Right atrium auricular region (tissue), 2 donors: ENCODE measurements around the gene VGLL3. TPM values are rescaled to one million over a fixed set of nuclear protein-coding genes. Genes with fewer than 3 reads are reported as not detected.

Source experiments
- DNase-seq: peaks from one replicate; pipeline ENCODE4 v3.0.0-alpha.2; 2019; ENCODE audit warnings: low spot score
- H3K27ac ChIP-seq, 2 donors: fragments of 200-600 bp; sonication (generic); 1 replicate in 1 of 2; 2 replicates in 1 of 2; pipeline ENCODE4 v1.5.1; 2016 to 2019
- H3K27me3 ChIP-seq, 2 donors: fragments of 200-600 bp; sonication (generic); one replicate each; pipeline versions ENCODE4 v1.5.1 to v1.6.0; 2017 to 2019
- H3K36me3 ChIP-seq: fragments of 200-600 bp; sonication (generic); one replicate; pipeline ENCODE4 v1.5.1; 2016
- H3K4me1 ChIP-seq, 2 donors: fragments of 200-600 bp; sonication (generic); one replicate each; pipeline versions ENCODE4 v1.5.1 to v1.6.0; 2017 to 2019
- H3K4me3 ChIP-seq, 2 donors: fragments of 200-600 bp; sonication (generic); 1 replicate in 1 of 2; 2 replicates in 1 of 2; pipeline ENCODE4 v1.5.1; 2017 to 2019; ENCODE audit warnings: mild to moderate bottlenecking in 1 of 2, moderate library complexity in 1 of 2
- H3K9me3 ChIP-seq, 2 donors: fragments of 200-600 bp; sonication (generic); one replicate each; pipeline ENCODE4 v1.5.1; 2019
- total RNA-seq, 2 donors: library from RNA; depleted of rRNA; stranded (reverse); fragments of >200 nt; gene quantifications; one replicate each; pipeline ENCODE4 v1.1.0, GENCODE V29; 2016
- TF ChIP-seq, protein P1 (sequence below), 2 donors: fragments of 200-600 bp; sonication (generic); IDR thresholded peaks; one replicate each; pipeline ENCODE4 v1.5.1; 2019; ENCODE audit warnings: antibody characterized with exemption in 2 of 2

Gene VGLL3
- total RNA-seq, 2 donors from 2014 or later: 13.0 to 32.4 TPM

DNA sequence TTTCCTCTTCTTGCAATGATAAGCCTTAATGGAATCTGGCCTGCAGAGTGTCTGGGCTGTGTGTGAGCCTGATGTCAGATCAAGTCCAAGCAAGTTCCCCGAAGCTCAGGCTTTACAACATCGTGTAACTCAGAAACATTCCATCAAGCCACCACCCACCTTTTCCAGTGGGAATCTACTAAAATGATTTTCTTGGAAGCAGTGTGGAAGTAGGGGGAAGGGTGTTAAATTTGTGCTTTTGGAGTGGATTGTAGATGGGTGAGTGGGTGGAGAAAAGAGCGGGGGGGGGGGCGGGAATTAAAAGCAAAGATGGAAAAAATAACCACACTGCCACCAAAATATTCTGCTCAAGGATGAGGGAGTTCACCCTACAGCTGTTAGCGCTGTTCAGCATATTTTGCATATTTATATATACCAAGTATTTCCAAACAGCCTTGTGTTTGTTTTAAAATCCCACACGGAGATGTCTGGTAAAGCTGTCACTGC lies 53.6 kb downstream of the VGLL3 start:
- H3K4me3 ChIP-seq: no peak overlapping the region
- DNase-seq: peak; percentile 72
- no peaks in the 10 kb centered on the region for H3K9me3 ChIP-seq
- no peaks in the 10 kb centered on the region for H3K27me3 ChIP-seq
- H3K4me1 ChIP-seq: peaks cover 0 to 8% of the 10 kb centered on the region in 2 donors
- TF ChIP-seq, protein P1, sequence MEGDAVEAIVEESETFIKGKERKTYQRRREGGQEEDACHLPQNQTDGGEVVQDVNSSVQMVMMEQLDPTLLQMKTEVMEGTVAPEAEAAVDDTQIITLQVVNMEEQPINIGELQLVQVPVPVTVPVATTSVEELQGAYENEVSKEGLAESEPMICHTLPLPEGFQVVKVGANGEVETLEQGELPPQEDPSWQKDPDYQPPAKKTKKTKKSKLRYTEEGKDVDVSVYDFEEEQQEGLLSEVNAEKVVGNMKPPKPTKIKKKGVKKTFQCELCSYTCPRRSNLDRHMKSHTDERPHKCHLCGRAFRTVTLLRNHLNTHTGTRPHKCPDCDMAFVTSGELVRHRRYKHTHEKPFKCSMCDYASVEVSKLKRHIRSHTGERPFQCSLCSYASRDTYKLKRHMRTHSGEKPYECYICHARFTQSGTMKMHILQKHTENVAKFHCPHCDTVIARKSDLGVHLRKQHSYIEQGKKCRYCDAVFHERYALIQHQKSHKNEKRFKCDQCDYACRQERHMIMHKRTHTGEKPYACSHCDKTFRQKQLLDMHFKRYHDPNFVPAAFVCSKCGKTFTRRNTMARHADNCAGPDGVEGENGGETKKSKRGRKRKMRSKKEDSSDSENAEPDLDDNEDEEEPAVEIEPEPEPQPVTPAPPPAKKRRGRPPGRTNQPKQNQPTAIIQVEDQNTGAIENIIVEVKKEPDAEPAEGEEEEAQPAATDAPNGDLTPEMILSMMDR (IDR thresholded peaks at IDR 0.05): no peak
- H3K36me3 ChIP-seq: no peaks in the 10 kb centered on the region
- peak overlapping the region in 1 of 2 donors; percentile 29 for H3K27ac ChIP-seq

DNA sequence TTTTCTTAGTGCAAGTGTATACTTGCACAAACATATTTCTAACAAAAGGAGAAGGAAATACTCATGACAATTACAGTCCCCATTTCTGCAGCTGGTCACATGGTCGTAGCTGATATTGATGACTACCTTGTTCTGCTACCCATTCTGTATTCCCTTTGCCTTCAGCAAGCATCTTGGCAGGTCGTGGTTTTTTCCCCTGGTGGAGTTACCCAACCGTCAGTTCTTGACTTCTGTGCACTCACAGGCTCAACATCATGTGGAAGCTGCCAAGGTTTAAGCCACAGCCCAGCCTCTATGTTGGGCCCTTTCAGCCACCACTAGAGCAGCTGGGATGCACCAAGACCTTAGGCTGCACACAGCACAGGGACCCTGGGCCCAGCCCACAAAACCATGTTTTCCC lies 56.1 kb downstream of the VGLL3 start:
- peaks cover 0 to 8% of the 10 kb centered on the region in 2 donors for H3K4me1 ChIP-seq
- H3K27me3 ChIP-seq: no peaks in the 10 kb centered on the region
- H3K36me3 ChIP-seq: no peaks in the 10 kb centered on the region
- H3K9me3 ChIP-seq: no peaks in the 10 kb centered on the region
- H3K4me3 ChIP-seq: no peak overlapping the region
- no peak for DNase-seq
- TF ChIP-seq, protein P1 (IDR thresholded peaks at IDR 0.05): no peak
- H3K27ac ChIP-seq: no peak overlapping the region

DNA sequence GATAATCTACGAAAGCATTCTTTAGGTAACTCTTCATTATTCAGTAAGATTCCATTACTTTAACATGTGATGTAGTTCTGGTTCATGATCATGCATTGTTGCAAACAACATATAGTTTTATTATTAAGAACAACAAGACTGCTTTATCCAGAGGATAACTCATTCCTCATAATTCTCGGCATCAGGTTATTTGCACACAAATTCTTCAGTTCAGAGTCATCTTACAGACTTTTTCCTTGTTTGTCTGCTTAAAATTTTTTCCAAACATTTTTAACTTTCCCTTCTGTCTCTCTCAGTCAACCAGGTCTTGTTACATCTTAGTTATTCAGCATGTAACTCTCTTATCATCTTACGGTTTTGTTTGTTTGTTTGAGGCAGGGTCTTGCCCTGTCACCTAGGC lies 60.1 kb downstream of the VGLL3 start:
- Histone ChIP-seq H3K4me1 (no peaks in the 10 kb centered on the region), H3K36me3 (no peaks in the 10 kb centered on the region), H3K27ac (no peak overlapping the region), H3K9me3 (no peaks in the 10 kb centered on the region), H3K4me3 (no peak overlapping the region), H3K27me3 (no peaks in the 10 kb centered on the region)
- no peak for DNase-seq
- TF ChIP-seq, protein P1 (IDR thresholded peaks at IDR 0.05): no peak

DNA sequence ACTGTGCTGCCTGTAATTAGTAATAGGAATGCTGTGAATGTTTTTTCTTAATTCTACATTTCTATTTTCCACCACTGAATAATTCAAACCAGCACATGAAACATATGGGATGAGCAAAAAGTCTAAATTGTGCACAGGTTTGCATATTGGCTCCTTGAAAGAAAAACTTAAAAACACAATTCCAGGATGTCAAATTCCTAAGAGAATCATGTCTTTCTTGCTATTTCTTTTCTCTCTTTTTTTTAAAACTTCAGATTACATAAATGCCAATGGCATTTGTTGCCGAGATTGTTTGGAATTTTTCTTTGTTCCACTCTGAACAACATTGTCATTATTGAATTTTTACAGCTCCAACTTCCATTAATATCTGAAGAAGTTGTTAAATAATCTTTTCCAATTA lies 60.8 kb downstream of the VGLL3 start:
- Histone ChIP-seq H3K36me3 (no peaks in the 10 kb centered on the region), H3K9me3 (no peaks in the 10 kb centered on the region), H3K4me1 (no peaks in the 10 kb centered on the region), H3K27ac (no peak overlapping the region), H3K27me3 (no peaks in the 10 kb centered on the region), H3K4me3 (no peak overlapping the region)
- TF ChIP-seq, protein P1 (IDR thresholded peaks at IDR 0.05): no peak
- DNase-seq: no peak

DNA sequence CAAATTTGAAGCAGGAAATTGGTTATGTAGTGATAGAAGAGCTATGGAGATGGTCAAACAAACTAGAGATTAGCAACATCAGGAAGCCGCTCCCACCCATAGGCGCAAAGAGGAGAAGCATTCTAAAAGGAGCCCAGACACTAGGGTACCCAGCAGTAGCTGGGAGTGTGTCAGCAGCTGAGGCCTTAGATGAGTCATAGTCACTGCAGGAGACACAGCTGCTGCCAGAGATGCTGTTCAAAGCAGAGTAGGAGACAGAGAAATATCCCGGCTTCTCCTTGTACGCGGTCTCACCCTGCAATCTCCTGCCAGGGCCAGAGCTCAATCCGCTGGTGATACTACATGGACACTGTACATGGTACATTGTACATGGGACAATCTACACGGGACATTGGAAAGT lies 61.9 kb downstream of the VGLL3 start:
- Histone ChIP-seq H3K4me3 (no peak overlapping the region), H3K4me1 (no peaks in the 10 kb centered on the region), H3K27ac (no peak overlapping the region), H3K27me3 (no peaks in the 10 kb centered on the region), H3K36me3 (no peaks in the 10 kb centered on the region), H3K9me3 (no peaks in the 10 kb centered on the region)
- TF ChIP-seq, protein P1 (IDR thresholded peaks at IDR 0.05): no peak
- DNase-seq: no peak

DNA sequence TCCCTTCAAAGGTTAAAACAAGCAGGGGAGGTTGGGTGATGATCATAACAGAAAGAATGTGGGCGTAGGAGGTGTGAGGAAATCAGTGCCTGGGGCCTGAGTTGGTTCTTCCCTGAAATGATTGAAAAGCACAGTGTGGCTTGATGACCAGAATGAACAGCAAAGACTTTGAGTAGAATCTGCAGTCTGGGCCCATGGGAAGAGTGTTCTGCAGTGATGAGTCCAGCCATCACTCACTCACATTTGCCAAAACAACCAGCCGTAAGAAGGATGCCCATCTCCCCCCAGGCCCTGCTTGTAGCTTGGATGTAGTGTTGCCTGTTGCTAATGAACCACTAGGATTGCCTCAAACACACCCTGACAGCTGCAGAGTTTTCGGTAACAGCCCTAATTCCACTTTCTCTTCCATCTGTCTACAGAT lies 67.9 kb downstream of the VGLL3 start:
- Histone ChIP-seq H3K36me3 (no peaks in the 10 kb centered on the region), H3K27ac (no peak overlapping the region), H3K9me3 (no peaks in the 10 kb centered on the region), H3K4me1 (no peaks in the 10 kb centered on the region), H3K4me3 (no peak overlapping the region), H3K27me3 (no peaks in the 10 kb centered on the region)
- TF ChIP-seq, protein P1 (IDR thresholded peaks at IDR 0.05): no peak
- no peak for DNase-seq
